ENCODE results near the gene CFAP46. TPM values are rescaled to one million over a fixed set of nuclear protein-coding genes. Genes with fewer than 3 reads are reported as not detected.

CFAP46 gene
- total RNA-seq, 3 donors from 2014 or later (not counting 1 experiment from before 2014, with no cell fraction given) = 0.35 TPM; not detected in 2

DNA sequence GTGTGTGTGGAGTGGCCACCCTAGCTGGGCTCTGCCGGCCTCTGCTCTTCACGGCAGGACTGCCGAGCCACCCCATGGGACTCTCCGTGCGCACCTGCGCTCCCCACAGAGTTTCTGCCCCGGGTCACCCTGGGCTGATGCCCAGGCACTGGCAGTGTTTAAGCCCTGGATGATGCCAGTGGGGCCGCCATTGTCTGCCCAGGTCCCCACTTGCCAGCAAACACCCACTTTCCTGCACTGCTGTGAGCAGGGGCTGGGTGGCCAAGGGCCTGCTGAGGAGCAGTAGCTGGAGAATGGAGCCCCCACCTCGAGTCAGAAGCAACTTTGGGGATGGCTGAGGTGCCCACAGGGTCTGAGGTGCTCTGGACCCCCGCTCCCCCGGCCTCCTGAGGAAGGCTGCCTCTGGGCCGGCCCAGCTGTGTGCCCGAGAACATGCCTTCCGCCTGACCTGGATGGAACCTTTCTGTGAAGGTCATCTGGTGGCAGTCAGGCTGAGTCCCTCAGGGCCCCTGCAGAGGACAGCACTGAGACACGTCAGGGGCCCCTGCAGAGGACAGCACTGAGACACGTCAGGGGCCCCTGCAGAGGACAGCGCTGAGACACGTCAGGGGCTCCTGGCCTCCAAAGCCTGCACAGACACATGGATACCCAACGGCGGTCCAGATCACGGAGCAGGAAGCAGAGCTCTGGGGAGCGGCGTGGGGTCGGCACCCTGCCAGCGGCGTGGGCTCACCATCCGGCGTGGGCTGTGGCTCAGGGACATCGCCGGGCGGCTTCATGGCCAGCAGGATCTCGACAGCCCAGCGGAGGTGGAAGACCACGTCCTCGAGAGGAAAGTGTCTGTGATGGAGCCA is 62.0 kb downstream of the CFAP46 start:
- H3K4me3 Mint-ChIP-seq = no peak overlapping the region
- H3K36me3 Mint-ChIP-seq = no peaks in the 10 kb centered on the region
- Histone ChIP-seq H3K36me3 (ENCODE audit: control insufficient read depth, insufficient read depth, low read length) (no peaks in the 10 kb centered on the region), H3K4me1 (ENCODE audit: control insufficient read depth, insufficient read depth, low read length) (peaks cover 2% of the 10 kb centered on the region), H3K27me3 (ENCODE audit: control insufficient read depth, insufficient read depth, low read length) (no peaks in the 10 kb centered on the region), H3K4me3 (ENCODE audit: low read length) (no peak overlapping the region), H3K27ac (ENCODE audit: low read length) (no peak overlapping the region), H3K9me3 (ENCODE audit: control insufficient read depth, insufficient read depth, low read length) (no peaks in the 10 kb centered on the region)
- H3K27me3 Mint-ChIP-seq (ENCODE audit: low read depth in 2 of 2) = peaks cover 11 to 12% of the 10 kb centered on the region in 2 donors
- H3K9me3 Mint-ChIP-seq = peaks cover 0 to 2% of the 10 kb centered on the region in 2 donors
- no peak overlapping the region for H3K27ac Mint-ChIP-seq
- intact Hi-C loops (cut with micrococcal nuclease) = no loop called here
- ATAC-seq = no peak
- H3K4me1 Mint-ChIP-seq = peaks cover 0 to 8% of the 10 kb centered on the region in 2 donors
- TF ChIP-seq, protein P1, sequence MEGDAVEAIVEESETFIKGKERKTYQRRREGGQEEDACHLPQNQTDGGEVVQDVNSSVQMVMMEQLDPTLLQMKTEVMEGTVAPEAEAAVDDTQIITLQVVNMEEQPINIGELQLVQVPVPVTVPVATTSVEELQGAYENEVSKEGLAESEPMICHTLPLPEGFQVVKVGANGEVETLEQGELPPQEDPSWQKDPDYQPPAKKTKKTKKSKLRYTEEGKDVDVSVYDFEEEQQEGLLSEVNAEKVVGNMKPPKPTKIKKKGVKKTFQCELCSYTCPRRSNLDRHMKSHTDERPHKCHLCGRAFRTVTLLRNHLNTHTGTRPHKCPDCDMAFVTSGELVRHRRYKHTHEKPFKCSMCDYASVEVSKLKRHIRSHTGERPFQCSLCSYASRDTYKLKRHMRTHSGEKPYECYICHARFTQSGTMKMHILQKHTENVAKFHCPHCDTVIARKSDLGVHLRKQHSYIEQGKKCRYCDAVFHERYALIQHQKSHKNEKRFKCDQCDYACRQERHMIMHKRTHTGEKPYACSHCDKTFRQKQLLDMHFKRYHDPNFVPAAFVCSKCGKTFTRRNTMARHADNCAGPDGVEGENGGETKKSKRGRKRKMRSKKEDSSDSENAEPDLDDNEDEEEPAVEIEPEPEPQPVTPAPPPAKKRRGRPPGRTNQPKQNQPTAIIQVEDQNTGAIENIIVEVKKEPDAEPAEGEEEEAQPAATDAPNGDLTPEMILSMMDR (IDR thresholded peaks at IDR 0.05) = no peak
- 90% methylated on average over 35 of the region's 35 CpGs for WGBS (ENCODE audit: insufficient coverage)
- DNase-seq = no peak

DNA sequence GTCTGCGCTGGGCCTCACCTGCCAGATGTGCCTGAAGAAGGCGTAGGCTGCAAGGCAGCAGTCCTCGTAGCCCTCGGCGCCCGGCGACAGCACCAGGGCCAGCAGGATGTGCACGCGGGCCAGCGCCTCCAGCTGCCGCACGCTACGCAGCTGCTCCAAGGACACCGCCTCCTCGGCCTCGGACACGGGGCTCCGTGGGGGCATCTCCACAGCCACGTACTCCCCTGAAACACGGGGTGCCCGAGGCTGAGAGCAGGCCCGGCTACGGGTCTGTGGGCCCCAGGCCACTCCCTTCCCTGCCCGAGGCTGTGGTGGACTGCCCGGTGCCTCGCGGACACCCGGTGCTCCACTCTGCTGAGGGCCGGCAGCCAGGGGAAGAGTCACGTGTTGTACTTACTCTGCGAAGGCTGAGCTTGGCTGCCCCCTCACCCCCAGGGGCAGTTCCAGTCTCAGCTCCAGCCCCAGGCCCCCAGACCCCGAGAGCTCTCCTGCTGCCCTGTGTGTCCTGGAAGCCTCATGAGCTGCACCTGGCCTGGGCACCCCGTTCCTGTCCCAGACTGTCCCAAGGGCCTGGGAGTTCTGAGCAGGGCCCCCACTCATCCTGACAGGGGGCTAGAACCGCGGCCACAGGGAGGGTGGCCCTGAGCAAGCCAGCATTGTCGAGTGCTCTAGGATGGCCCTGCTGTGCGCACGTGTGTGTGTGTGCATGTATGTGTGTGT is 62.8 kb downstream of the CFAP46 start:
- WGBS (ENCODE audit: insufficient coverage) = 47% methylated on average over 38 of the region's 38 CpGs
- H3K36me3 Mint-ChIP-seq = no peaks in the 10 kb centered on the region
- TF ChIP-seq, protein P1 (IDR thresholded peaks at IDR 0.05) = no peak
- ATAC-seq = no peak
- peak in 1 of 2 donors; percentile 14 for DNase-seq
- H3K4me1 Mint-ChIP-seq = peaks cover 0 to 8% of the 10 kb centered on the region in 2 donors
- H3K4me1 ChIP-seq (ENCODE audit: control insufficient read depth, insufficient read depth, low read length) = peaks cover 2% of the 10 kb centered on the region
- no peak overlapping the region for H3K4me3 ChIP-seq (ENCODE audit: low read length)
- H3K27me3 Mint-ChIP-seq (ENCODE audit: low read depth in 2 of 2) = peaks cover 15 to 16% of the 10 kb centered on the region in 2 donors
- H3K9me3 Mint-ChIP-seq = peaks cover 0 to 2% of the 10 kb centered on the region in 2 donors
- H3K27ac Mint-ChIP-seq = no peak overlapping the region
- no peaks in the 10 kb centered on the region for H3K9me3 ChIP-seq (ENCODE audit: control insufficient read depth, insufficient read depth, low read length)
- H3K4me3 Mint-ChIP-seq = no peak overlapping the region
- no peaks in the 10 kb centered on the region for H3K27me3 ChIP-seq (ENCODE audit: control insufficient read depth, insufficient read depth, low read length)
- no peak overlapping the region for H3K27ac ChIP-seq (ENCODE audit: low read length)
- intact Hi-C loops (cut with micrococcal nuclease) = no loop called here
- H3K36me3 ChIP-seq (ENCODE audit: control insufficient read depth, insufficient read depth, low read length) = no peaks in the 10 kb centered on the region

DNA sequence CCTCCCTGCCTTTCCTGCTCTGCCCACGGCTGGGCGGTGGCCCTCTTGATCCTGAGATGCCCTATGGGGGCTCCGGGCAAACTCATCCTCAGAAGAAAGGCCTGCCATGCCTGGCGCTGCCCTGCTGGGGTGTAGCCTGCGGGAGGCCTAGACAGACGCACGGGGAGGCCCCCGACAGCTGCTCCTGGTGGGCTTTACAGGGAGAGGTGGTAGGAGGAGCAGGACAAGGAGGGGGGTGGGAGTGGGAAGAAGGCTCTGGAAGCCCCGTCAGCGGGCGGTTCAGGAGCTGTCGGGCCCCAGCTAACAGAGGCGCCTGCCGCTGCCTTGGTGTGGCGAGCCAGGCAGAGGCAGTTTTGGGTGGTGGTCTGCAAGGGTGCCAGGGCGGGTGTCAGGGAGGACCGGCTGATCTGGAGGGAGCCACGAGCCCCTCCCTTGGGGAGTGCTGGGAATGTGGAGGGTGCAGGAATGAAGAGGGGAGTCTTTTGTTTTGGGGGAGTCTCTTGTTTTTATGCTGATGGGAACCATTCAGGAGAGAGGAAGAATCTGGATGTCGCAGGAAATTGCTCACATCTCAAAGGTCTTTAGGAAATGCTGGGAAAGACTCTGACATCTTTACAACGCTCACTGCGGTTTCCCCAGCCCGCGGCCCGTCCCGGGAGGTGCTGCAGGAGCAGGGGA is 63.5 kb downstream of the CFAP46 start:
- Mint-ChIP-seq H3K36me3 (no peaks in the 10 kb centered on the region), H3K4me1 (peaks cover 0 to 11% of the 10 kb centered on the region in 2 donors), H3K27ac (no peak overlapping the region), H3K9me3 (peaks cover 0 to 2% of the 10 kb centered on the region in 2 donors), H3K4me3 (no peak overlapping the region), H3K27me3 (ENCODE audit: low read depth in 2 of 2) (peaks cover 16 to 18% of the 10 kb centered on the region in 2 donors)
- H3K4me1 ChIP-seq (ENCODE audit: control insufficient read depth, insufficient read depth, low read length) = peaks cover 2% of the 10 kb centered on the region
- WGBS (ENCODE audit: insufficient coverage) = 60% methylated on average over 25 of the region's 25 CpGs
- intact Hi-C loops (cut with micrococcal nuclease) = no loop called here
- TF ChIP-seq, protein P1 (IDR thresholded peaks at IDR 0.05) = no peak
- ATAC-seq (no peak), DNase-seq (no peak)
- H3K27ac ChIP-seq (ENCODE audit: low read length) = no peak overlapping the region
- H3K9me3 ChIP-seq (ENCODE audit: control insufficient read depth, insufficient read depth, low read length) = no peaks in the 10 kb centered on the region
- H3K36me3 ChIP-seq (ENCODE audit: control insufficient read depth, insufficient read depth, low read length) = no peaks in the 10 kb centered on the region
- no peak overlapping the region for H3K4me3 ChIP-seq (ENCODE audit: low read length)
- no peaks in the 10 kb centered on the region for H3K27me3 ChIP-seq (ENCODE audit: control insufficient read depth, insufficient read depth, low read length)

Data from natural killer cell (primary cell).